Mesenchymal stem cell (in vitro differentiated cells and primary cell): ENCODE results near the gene VWA1.
A peak's percentile ranks its signal among the peaks of the same experiment; 100 is the strongest.
"Not testable (repeated sequence)": the region's sequence is repeated elsewhere in the genome, so short reads cannot be mapped to it uniquely, and the experiment has no call there.

Experiments used
- DNase-seq: peaks from one replicate; pipeline ENCODE4 v3.0.0-alpha.2; 2013
- H2AFZ ChIP-seq: one replicate; pipeline ENCODE4 v1.6.1; 2013; ENCODE audit warnings: low read depth, mild to moderate bottlenecking, control low read depth, inconsistent platforms, low read length, moderate library complexity
- H2AK5ac ChIP-seq: 2 replicates; pipeline ENCODE4 v1.6.1; 2013; ENCODE audit warnings: low read length, moderate library complexity, mild to moderate bottlenecking, inconsistent platforms; ENCODE audit not compliant: severe bottlenecking
- H2BK120ac ChIP-seq: one replicate; pipeline ENCODE4 v1.6.1; 2013; ENCODE audit warnings: low read depth, mild to moderate bottlenecking, inconsistent platforms, low read length, moderate library complexity
- H2BK12ac ChIP-seq, 2 experiments: one replicate each; pipeline ENCODE4 v1.6.1; 2013; ENCODE audit warnings: inconsistent platforms in 2 of 2, low read length in 2 of 2, mild to moderate bottlenecking in 2 of 2, moderate library complexity in 2 of 2, control low read depth in 1 of 2
- H2BK15ac ChIP-seq: one replicate; pipeline ENCODE4 v1.6.1; 2013; ENCODE audit warnings: mild to moderate bottlenecking, low read depth, inconsistent platforms; ENCODE audit not compliant: poor library complexity, severe bottlenecking
- H2BK5ac ChIP-seq: 2 replicates; pipeline ENCODE4 v1.6.1; 2013; ENCODE audit warnings: low read depth, mild to moderate bottlenecking, low read length, control low read depth, inconsistent platforms; ENCODE audit not compliant: poor library complexity, severe bottlenecking
- H3K14ac ChIP-seq, 2 experiments: one replicate each; pipeline ENCODE4 v1.6.1; 2013; ENCODE audit warnings: inconsistent platforms in 2 of 2, low read length in 2 of 2, control low read depth in 1 of 2, mild to moderate bottlenecking in 1 of 2, moderate library complexity in 1 of 2
- H3K18ac ChIP-seq, 2 experiments: one replicate each; pipeline ENCODE4 v1.6.1; 2013; ENCODE audit warnings: inconsistent platforms in 2 of 2, low read length in 2 of 2, control low read depth in 1 of 2, low read depth in 1 of 2, mild to moderate bottlenecking in 1 of 2
- H3K23ac ChIP-seq, 2 experiments: one replicate each; pipeline ENCODE4 v1.6.1; 2013; ENCODE audit warnings: inconsistent platforms in 2 of 2, low read length in 2 of 2, mild to moderate bottlenecking in 2 of 2, moderate library complexity in 2 of 2, control low read depth in 1 of 2
- H3K27ac ChIP-seq: 2 replicates; pipeline ENCODE4 v1.5.1; 2013; ENCODE audit warnings: mild to moderate bottlenecking, moderate library complexity, low read length, control low read depth, inconsistent platforms; ENCODE audit not compliant: poor library complexity, severe bottlenecking
- H3K27me3 ChIP-seq, 2 experiments: 2 replicates each; pipeline versions ENCODE4 v1.6.1 to v1.7.0; 2013; ENCODE audit warnings: low read length in 2 of 2, mild to moderate bottlenecking in 2 of 2, moderate library complexity in 2 of 2, control low read depth in 1 of 2, inconsistent platforms in 1 of 2; ENCODE audit not compliant: control insufficient read depth in 1 of 2, insufficient read depth in 1 of 2
- H3K36me3 ChIP-seq, 2 experiments: 2 replicates each; pipeline versions ENCODE4 v1.6.1 to v1.7.0; 2013; ENCODE audit warnings: low read length in 2 of 2, control low read depth in 1 of 2, inconsistent platforms in 1 of 2, low read depth in 1 of 2, mild to moderate bottlenecking in 1 of 2; ENCODE audit not compliant: insufficient read depth in 2 of 2, control insufficient read depth in 1 of 2
- H3K4ac ChIP-seq, 2 experiments: one replicate each; pipeline ENCODE4 v1.6.1; 2013; ENCODE audit warnings: inconsistent platforms in 2 of 2, low read length in 2 of 2, mild to moderate bottlenecking in 2 of 2, moderate library complexity in 2 of 2, control low read depth in 1 of 2, low read depth in 1 of 2
- H3K4me1 ChIP-seq: 2 replicates; pipeline ENCODE4 v1.6.1; 2013; ENCODE audit warnings: low read depth, low read length, control low read depth; ENCODE audit not compliant: control insufficient read depth, insufficient read depth
- H3K4me2 ChIP-seq: 2 replicates; pipeline ENCODE4 v1.6.1; 2013; ENCODE audit warnings: low read length, mild to moderate bottlenecking, inconsistent platforms; ENCODE audit not compliant: poor library complexity, severe bottlenecking
- H3K4me3 ChIP-seq, 2 experiments: 2 replicates each; pipeline versions ENCODE4 v1.5.1 to v1.7.0; 2013; ENCODE audit warnings: low read length in 2 of 2, mild to moderate bottlenecking in 2 of 2, control low read depth in 1 of 2, low read depth in 1 of 2; ENCODE audit not compliant: insufficient read depth in 1 of 2
- H3K79me1 ChIP-seq: replicated peaks from 2 replicates; pipeline ENCODE4 v1.6.1; 2013; ENCODE audit warnings: mild to moderate bottlenecking, control low read depth, low read length, inconsistent platforms; ENCODE audit not compliant: poor library complexity, severe bottlenecking
- H3K9ac ChIP-seq: 2 replicates; pipeline ENCODE4 v1.7.0; 2013; ENCODE audit warnings: mild to moderate bottlenecking, low read length, moderate library complexity
- H3K9me3 ChIP-seq: 2 replicates; pipeline ENCODE4 v1.7.0; 2013; ENCODE audit warnings: mild to moderate bottlenecking, low read length; ENCODE audit not compliant: control insufficient read depth
- H4K8ac ChIP-seq: one replicate; pipeline ENCODE4 v1.6.1; 2013; ENCODE audit warnings: inconsistent platforms, mild to moderate bottlenecking, low read length, moderate library complexity
- H4K91ac ChIP-seq: one replicate; pipeline ENCODE4 v1.6.1; 2013; ENCODE audit warnings: mild to moderate bottlenecking, low read length, inconsistent platforms
- WGBS: methylation state at CpG from one replicate; pipeline ENCODE4 v1.1.7; 2013; ENCODE audit warnings: mixed read lengths; 5-methylcytosine and 5-hydroxymethylcytosine counted together

The VWA1 gene

DNA sequence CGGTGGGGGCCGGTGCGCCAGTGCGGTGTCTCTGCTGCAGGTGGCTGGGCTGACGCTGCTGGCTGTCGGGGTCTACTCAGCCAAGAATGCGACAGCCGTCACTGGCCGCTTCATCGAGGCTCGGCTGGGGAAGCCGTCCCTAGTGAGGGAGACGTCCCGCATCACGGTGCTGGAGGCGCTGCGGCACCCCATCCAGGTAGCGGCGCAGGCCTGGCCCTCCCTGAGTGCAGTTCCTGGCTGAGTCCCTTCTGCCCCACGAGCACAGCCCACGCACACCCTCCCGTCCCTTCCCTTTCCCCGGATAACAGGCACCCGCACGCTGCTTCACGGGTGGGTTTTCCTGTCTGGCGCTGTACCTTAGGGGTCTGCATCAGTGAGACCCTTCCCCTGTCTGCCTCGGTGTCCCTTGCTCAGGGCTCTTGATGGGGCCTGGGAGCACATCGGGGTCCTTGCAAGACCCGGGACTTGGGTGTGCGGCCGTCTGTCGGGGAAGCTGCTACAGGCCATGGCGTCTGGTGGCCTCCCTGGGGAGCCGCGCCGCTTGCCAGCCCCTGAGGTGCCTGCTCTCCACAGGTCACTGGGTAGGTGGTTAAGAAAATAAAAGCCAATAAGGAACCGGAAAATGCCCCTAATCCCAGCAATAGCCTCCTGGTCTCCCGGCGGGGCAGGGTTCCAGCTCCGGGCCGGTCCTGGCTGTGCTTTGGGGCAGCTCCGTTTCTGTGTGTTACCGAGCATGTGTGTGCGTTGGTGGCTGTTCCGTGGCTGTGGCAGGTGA, 49.7 kb downstream of the VWA1 start:
- not testable (repeated sequence) for H2AK5ac ChIP-seq, H3K23ac ChIP-seq, H3K14ac ChIP-seq, H2AFZ ChIP-seq, H3K4me2 ChIP-seq, H3K27me3 ChIP-seq, H4K91ac ChIP-seq, H3K9me3 ChIP-seq, H3K4me1 ChIP-seq, H3K18ac ChIP-seq, H4K8ac ChIP-seq, DNase-seq, H2BK120ac ChIP-seq, H2BK12ac ChIP-seq, H2BK5ac ChIP-seq, H3K4ac ChIP-seq, H2BK15ac ChIP-seq, H3K27ac ChIP-seq, H3K9ac ChIP-seq, H3K4me3 ChIP-seq
- WGBS, result 97% methylated on average over 25 of the region's 46 CpGs
- peaks cover 52 to 92% of the 10 kb centered on the region in 2 experiments for H3K36me3 ChIP-seq
- H3K79me1 ChIP-seq, result peaks cover 35% of the 10 kb centered on the region

GRCh38 chr1:1485755-1486317, 50.3 kb downstream of the VWA1 start:
- not testable (repeated sequence) for H2AK5ac ChIP-seq, H3K27me3 ChIP-seq, H2BK5ac ChIP-seq, H3K18ac ChIP-seq, H3K27ac ChIP-seq, H3K4me1 ChIP-seq, H3K9ac ChIP-seq, H2AFZ ChIP-seq, H2BK15ac ChIP-seq, H3K4me2 ChIP-seq, H2BK120ac ChIP-seq, H2BK12ac ChIP-seq, H3K4ac ChIP-seq, H3K23ac ChIP-seq, H3K9me3 ChIP-seq, H3K4me3 ChIP-seq, DNase-seq, H4K8ac ChIP-seq, H3K14ac ChIP-seq, H4K91ac ChIP-seq
- WGBS, result 97% methylated on average over 26 of the region's 31 CpGs
- peaks cover 54 to 92% of the 10 kb centered on the region in 2 experiments for H3K36me3 ChIP-seq
- peaks cover 35% of the 10 kb centered on the region for H3K79me1 ChIP-seq

GRCh38 chr1:1487701-1488100, 52.2 kb downstream of the VWA1 start:
- 98% methylated on average over 18 of the region's 18 CpGs for WGBS
- Histone ChIP-seq H3K18ac (no peak overlapping the region), H3K14ac (no peak overlapping the region), H3K79me1 (peaks cover 34% of the 10 kb centered on the region), H3K4me2 (no peak overlapping the region), H2AK5ac (no peak overlapping the region), H2BK120ac (no peak overlapping the region), H3K9me3 (peaks cover 7% of the 10 kb centered on the region), H4K91ac (no peak overlapping the region), H3K27me3 (no peaks in the 10 kb centered on the region), H2BK15ac (no peak overlapping the region), H2AFZ (no peak overlapping the region), H3K23ac (no peak overlapping the region), H4K8ac (no peak overlapping the region), H3K4me1 (no peaks in the 10 kb centered on the region), H2BK5ac (no peak overlapping the region), H3K4ac (no peak overlapping the region), H3K27ac (no peak overlapping the region), H3K4me3 (no peak overlapping the region), H2BK12ac (no peak overlapping the region), H3K9ac (no peak overlapping the region), H3K36me3 (peaks cover 67 to 98% of the 10 kb centered on the region in 2 experiments)
- no peak for DNase-seq

DNA sequence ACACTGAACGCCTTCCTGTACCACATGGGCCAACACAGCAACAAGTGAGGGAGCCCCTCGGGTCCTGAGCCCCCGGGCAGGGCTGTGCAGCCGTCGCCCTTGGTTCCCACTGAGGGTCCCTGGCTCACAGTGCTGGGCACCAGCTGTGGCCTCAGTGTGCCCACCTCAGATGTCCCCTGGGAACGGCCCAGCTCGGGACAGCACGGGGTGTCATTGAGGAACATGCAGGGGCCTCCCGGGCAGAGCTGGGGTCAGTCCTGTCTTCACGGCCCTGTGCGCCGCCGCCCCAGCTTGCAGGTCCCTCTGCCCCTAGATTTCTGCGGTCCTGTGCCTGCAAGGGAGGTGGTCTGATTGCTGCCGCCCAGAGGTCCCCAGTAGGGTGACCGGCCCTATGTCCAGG, 53.7 kb downstream of the VWA1 start:
- no peak overlapping the region for H3K14ac ChIP-seq
- H3K4me2 ChIP-seq, result no peak overlapping the region
- no peak for DNase-seq
- no peak overlapping the region for H2BK15ac ChIP-seq
- H2BK5ac ChIP-seq, result no peak overlapping the region
- H3K4me3 ChIP-seq, result peak overlapping the region in 1 of 2 experiments; percentile 18
- H3K4me1 ChIP-seq, result no peaks in the 10 kb centered on the region
- H3K4ac ChIP-seq, result no peak overlapping the region
- no peak overlapping the region for H2AK5ac ChIP-seq
- peaks cover 26% of the 10 kb centered on the region for H3K79me1 ChIP-seq
- 97% methylated on average over 16 of the region's 16 CpGs for WGBS
- no peak overlapping the region for H3K27ac ChIP-seq
- no peak overlapping the region for H3K23ac ChIP-seq
- no peak overlapping the region for H4K8ac ChIP-seq
- H2BK12ac ChIP-seq, result no peak overlapping the region
- H3K9me3 ChIP-seq, result peaks cover 17% of the 10 kb centered on the region
- no peak overlapping the region for H2BK120ac ChIP-seq
- no peak overlapping the region for H4K91ac ChIP-seq
- H2AFZ ChIP-seq, result no peak overlapping the region
- H3K36me3 ChIP-seq, result peaks cover 64 to 91% of the 10 kb centered on the region in 2 experiments
- H3K9ac ChIP-seq, result no peak overlapping the region
- no peaks in the 10 kb centered on the region for H3K27me3 ChIP-seq
- H3K18ac ChIP-seq, result no peak overlapping the region
